Retinal pigment epithelial cell (primary cell): Measurements from ENCODE around the gene CDK15.

Experiments
- DNase-seq: peaks from one replicate; pipeline ENCODE4 v3.0.0-alpha.2; 2010; ENCODE audit warnings: low read depth
- H3K4me3 ChIP-seq: 2 replicates; pipeline ENCODE4 v1.5.1; 2011; ENCODE audit warnings: mild to moderate bottlenecking, low read length, control low read depth, moderate library complexity
- TF ChIP-seq, protein P1 (sequence below): conservative IDR thresholded peaks from 2 replicates; pipeline ENCODE4 v1.5.1; 2011; ENCODE audit warnings: low read depth, low read length, control low read depth, inconsistent platforms

CDK15 gene

DNA sequence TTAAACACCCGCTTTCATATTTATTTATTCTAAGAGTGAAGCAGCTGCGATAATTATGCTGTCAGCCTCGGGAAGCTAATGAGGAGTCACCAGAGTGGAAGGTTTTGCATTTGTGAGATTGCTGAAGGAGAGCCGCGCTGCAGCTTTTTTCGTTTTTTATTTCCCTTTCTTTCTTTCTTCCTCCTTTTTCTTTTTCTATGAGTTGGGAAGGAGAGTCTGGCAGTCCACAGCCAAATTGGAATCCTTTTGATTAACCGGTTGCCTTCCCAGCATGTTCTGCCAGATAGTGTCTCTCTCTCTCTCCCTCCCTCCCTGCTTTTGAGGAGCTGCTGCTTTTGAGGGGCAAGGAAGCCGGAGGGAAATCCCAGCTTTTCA lies 82.1 kb downstream of the CDK15 start:
- no peak for DNase-seq
- H3K4me3 ChIP-seq: peak overlapping the region; percentile 15
- TF ChIP-seq, protein P1, sequence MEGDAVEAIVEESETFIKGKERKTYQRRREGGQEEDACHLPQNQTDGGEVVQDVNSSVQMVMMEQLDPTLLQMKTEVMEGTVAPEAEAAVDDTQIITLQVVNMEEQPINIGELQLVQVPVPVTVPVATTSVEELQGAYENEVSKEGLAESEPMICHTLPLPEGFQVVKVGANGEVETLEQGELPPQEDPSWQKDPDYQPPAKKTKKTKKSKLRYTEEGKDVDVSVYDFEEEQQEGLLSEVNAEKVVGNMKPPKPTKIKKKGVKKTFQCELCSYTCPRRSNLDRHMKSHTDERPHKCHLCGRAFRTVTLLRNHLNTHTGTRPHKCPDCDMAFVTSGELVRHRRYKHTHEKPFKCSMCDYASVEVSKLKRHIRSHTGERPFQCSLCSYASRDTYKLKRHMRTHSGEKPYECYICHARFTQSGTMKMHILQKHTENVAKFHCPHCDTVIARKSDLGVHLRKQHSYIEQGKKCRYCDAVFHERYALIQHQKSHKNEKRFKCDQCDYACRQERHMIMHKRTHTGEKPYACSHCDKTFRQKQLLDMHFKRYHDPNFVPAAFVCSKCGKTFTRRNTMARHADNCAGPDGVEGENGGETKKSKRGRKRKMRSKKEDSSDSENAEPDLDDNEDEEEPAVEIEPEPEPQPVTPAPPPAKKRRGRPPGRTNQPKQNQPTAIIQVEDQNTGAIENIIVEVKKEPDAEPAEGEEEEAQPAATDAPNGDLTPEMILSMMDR: no peak

DNA sequence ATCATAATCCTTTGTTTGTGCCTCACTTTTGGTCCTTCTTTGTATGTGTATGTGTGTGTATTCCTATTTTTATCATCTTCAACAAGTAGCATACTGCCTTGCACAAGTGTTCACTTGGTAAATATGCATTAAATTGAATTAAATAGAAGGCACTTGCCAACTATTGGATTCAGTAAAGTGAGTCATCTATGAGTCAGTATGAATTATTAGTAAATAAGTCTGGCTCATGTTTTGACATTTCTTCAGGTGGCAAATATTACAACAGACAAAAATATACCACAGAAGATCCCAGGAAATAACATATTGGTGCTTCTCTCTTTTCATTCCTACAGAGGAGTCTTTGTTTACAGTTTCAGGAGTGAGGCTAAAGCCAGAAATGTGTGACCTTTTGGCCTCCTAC lies 84.1 kb downstream of the CDK15 start:
- TF ChIP-seq, protein P1: no peak
- no peak for DNase-seq
- H3K4me3 ChIP-seq: no peak overlapping the region

DNA sequence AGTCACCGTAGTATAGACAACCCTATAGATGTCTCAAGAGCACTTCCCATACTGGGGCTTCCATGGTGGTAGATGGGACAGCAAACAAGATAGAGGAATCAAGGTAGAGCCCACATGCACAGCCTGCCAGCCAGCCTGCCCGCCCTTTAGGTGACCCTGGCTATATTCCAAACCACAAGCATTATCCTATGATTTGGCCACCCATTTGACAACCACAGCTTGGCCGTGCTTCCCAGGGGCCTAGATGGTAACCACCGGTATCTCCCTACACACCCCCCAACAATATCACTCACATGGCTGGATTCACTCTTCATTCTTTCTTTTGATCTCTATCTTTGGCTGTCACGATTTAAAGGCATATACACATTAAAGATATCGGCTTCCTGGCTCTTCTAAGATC lies 85.3 kb downstream of the CDK15 start:
- TF ChIP-seq, protein P1: no peak
- no peak overlapping the region for H3K4me3 ChIP-seq
- no peak for DNase-seq

DNA sequence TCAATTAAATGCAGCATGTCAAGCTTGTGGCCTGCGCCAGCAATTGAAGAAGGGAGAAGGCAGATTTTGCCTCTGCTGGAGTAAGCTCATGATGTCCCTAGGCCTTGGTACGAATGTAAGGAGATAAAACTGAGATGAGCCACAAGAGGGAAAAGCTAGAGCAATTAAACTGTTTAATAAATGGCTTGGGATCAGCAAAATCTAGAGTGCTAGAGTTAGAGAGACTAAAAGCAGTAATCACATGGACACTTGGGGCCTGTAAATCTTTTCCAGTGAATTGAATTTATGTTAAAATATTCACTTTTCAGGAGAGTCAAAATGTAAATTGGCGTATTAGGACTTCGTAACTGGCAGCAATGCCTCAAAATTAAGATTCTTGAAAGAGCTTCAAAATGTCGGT lies 86.2 kb downstream of the CDK15 start:
- TF ChIP-seq, protein P1: no peak
- DNase-seq: no peak
- no peak overlapping the region for H3K4me3 ChIP-seq

DNA sequence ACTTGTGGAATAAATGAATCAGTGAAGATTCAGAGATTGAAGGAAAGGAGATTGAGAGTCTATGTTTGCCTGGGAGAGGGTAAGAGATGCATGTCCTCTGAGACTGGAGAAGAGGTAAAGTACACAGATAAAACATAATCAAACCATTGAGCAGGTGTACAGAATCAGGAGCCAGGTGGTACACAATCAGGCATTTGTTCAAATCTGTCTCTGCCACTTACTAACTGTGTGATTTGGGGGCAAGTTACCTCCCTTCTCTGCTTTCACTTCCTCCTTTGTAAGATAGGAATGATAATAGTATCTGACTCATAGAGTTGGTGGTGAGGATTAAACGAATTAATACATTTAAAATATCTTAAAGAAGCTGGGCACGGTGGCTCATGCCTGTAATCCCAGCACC lies 94.0 kb downstream of the CDK15 start:
- DNase-seq: no peak
- TF ChIP-seq, protein P1: no peak
- H3K4me3 ChIP-seq: no peak overlapping the region

DNA sequence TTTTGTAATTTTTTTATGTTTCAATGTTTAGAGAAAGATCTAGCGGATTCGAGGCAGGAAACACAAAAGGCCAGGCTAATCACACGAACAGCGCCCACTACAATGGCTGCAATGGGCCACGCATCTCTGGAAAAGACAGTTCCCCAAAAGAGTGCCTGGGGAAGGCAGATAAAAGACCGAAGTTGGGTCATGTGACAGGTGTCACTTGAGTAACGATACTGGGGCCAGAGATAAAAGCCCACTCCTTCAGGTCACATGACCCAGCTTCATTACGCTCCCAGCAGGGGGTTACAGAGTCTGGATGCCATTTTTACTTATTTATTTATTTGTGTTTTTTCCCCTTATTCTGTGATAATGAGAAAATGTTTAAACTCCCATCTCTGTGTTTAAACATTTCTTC lies 95.4 kb downstream of the CDK15 start:
- no peak for DNase-seq
- H3K4me3 ChIP-seq: no peak overlapping the region
- TF ChIP-seq, protein P1: no peak

DNA sequence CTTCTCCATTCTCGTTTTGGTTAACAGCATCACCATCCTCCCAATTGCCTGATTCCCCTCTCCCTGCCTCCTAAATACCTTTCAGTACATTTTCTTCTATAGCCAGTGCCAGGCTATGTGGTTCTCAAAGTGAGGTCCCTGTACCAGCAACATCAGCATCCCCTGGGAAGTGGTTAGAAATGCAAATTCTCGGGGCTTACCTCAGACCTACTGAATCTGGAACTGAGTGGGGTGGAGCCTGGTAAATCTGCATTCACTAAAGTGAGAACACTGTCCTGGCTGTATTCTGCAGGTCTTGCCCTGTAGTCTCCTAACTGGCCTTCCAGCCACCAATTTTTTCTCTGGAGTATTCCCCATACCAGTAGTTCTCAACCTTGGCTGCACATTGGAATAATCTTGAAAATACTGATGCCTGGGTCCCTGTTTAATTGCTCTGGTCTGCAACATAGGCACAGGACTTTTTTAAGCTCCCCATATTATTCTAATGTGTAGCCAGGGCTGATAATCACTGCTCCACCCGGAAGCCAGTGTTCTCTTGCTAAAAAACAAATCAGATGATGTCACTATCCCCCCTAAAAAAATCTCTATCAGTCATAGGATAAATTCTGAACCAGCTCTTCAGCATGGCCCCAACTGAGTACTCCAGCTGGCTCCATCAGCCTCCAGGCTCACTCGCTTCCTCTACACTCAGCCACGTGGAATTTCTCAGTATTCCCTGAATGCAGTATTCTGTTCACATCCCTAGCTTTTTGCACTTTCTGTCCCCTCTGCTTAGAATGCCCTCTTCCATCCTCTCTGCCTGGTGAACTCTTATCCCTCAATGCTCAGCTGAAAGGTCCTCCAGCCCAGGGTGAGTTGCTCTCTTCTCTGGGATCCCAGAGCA lies 98.4 kb downstream of the CDK15 start:
- TF ChIP-seq, protein P1: no peak
- H3K4me3 ChIP-seq: no peak overlapping the region
- DNase-seq: no peak
